HCT116 (cell line): ENCODE results near the gene HSP90AB1.

ENCODE experiments used
- CTCF ChIP-seq, 3 experiments: fragments of 200-600 bp in 1 of 3; sonication (generic) in 1 of 3; IDR thresholded peaks in 2 of 3; conservative IDR thresholded peaks in 1 of 3; 2 replicates each; pipeline ENCODE4 v1.5.1; 2012 to 2017; ENCODE audit warnings: low read depth in 2 of 3, low read length in 2 of 3, antibody characterized with exemption in 1 of 3, borderline replicate concordance in 1 of 3, control low read depth in 1 of 3, mild to moderate bottlenecking in 1 of 3, mixed read lengths in 1 of 3, mixed run types in 1 of 3, moderate library complexity in 1 of 3; ENCODE audit not compliant: insufficient read depth in 1 of 3
- EGR1 ChIP-seq: IDR thresholded peaks from 2 replicates; pipeline ENCODE4 v1.6.1; 2012; ENCODE audit warnings: low read depth
- EZH2 ChIP-seq: fragments of 200-600 bp; sonication (generic); IDR thresholded peaks from 2 replicates; pipeline ENCODE4 v1.6.1; 2017; ENCODE audit warnings: antibody characterized with exemption, mixed run types
- FOSL1 ChIP-seq: IDR thresholded peaks from 2 replicates; pipeline ENCODE4 v1.6.1; 2012; ENCODE audit warnings: low read depth
- JUND ChIP-seq: IDR thresholded peaks from 2 replicates; pipeline ENCODE4 v1.6.1; 2012
- MAX ChIP-seq: IDR thresholded peaks from 2 replicates; pipeline ENCODE4 v1.6.1; 2012
- POLR2A ChIP-seq: IDR thresholded peaks from 2 replicates; pipeline ENCODE4 v1.7.0; 2011; ENCODE audit warnings: borderline replicate concordance; ENCODE audit not compliant: insufficient read depth, insufficient read length; ENCODE audit errors: extremely low read depth
- POLR2AphosphoS5 ChIP-seq: IDR thresholded peaks from 2 replicates; pipeline ENCODE4 v1.6.1; 2011; ENCODE audit warnings: mild to moderate bottlenecking, low read depth, low read length, moderate library complexity
- RAD21 ChIP-seq: IDR thresholded peaks from 2 replicates; pipeline ENCODE4 v1.6.1; 2012; ENCODE audit warnings: low read depth, mild to moderate bottlenecking
- REST ChIP-seq: IDR thresholded peaks from 2 replicates; pipeline ENCODE4 v1.6.1; 2012; ENCODE audit warnings: low read depth
- SRF ChIP-seq: IDR thresholded peaks from 2 replicates; pipeline ENCODE4 v1.6.1; 2012; ENCODE audit warnings: low read depth

- no peak for TF ChIP-seq SRF
- no peak for TF ChIP-seq POLR2A
- no peak for TF ChIP-seq JUND
- no peak for TF ChIP-seq EZH2
- TF ChIP-seq CTCF (IDR thresholded peaks at IDR 0.05 in 2 of 3, conservative IDR thresholded peaks at IDR 0.05 in 1 of 3; ENCODE audit: borderline replicate concordance in 1 of 3, insufficient read depth in 1 of 3, low read depth in 2 of 3, low read length in 2 of 3) = no peak
- no peak for TF ChIP-seq MAX
- no peak for TF ChIP-seq REST
- no peak for TF ChIP-seq FOSL1
- no peak for TF ChIP-seq RAD21
- no peak for TF ChIP-seq POLR2AphosphoS5
- TF ChIP-seq EGR1 = no peak
These were observed 16.6 kb downstream of the HSP90AB1 start for GRCh38 chr6:44263354-44264100.
